Measurements from ENCODE around the gene PEX5L.
"Not testable (repeated sequence)": the region's sequence is repeated elsewhere in the genome, so short reads cannot be mapped to it uniquely, and the experiment has no call there.

PEX5L gene

GRCh38 chr3:179829401-179829800, 207.3 kb downstream of the PEX5L start:
- no peak for DNase-seq

- DNase-seq, result no peak
These were observed 208.0 kb downstream of the PEX5L start for GRCh38 chr3:179828738-179829137.

- no peak for DNase-seq
These were observed 210.5 kb downstream of the PEX5L start for GRCh38 chr3:179826247-179826637.

- no peak for DNase-seq
These were observed 211.1 kb downstream of the PEX5L start for GRCh38 chr3:179825527-179826246.

- DNase-seq, result no peak
These were observed 214.4 kb downstream of the PEX5L start for GRCh38 chr3:179822296-179822695.

GRCh38 chr3:179819379-179819778, 217.4 kb downstream of the PEX5L start:
- no peak for DNase-seq

- DNase-seq, result no peak
These were observed 224.7 kb downstream of the PEX5L start for GRCh38 chr3:179812096-179812382.

- DNase-seq, result no peak
These were observed 225.2 kb downstream of the PEX5L start for GRCh38 chr3:179811321-179812095.

GRCh38 chr3:179809639-179810038, 227.1 kb downstream of the PEX5L start:
- DNase-seq, result no peak

- DNase-seq, result no peak
These were observed 229.1 kb downstream of the PEX5L start for GRCh38 chr3:179807588-179807987.

GRCh38 chr3:179806177-179806576, 230.6 kb downstream of the PEX5L start:
- DNase-seq, result no peak

- no peak for DNase-seq
These were observed 234.9 kb downstream of the PEX5L start for GRCh38 chr3:179801856-179802255.

- DNase-seq, result no peak
These were observed 235.5 kb downstream of the PEX5L start for GRCh38 chr3:179801263-179801662.

GRCh38 chr3:179797192-179797591, 239.5 kb downstream of the PEX5L start:
- DNase-seq, result no peak

GRCh38 chr3:179796421-179796820, 240.3 kb downstream of the PEX5L start:
- no peak for DNase-seq

- DNase-seq, result no peak
These were observed 242.4 kb downstream of the PEX5L start for GRCh38 chr3:179794355-179794754.

- DNase-seq, result no peak
These were observed 244.9 kb downstream of the PEX5L start for GRCh38 chr3:179791793-179792192.

GRCh38 chr3:179788996-179789395, 247.7 kb downstream of the PEX5L start:
- DNase-seq, result no peak

- not testable (repeated sequence) for DNase-seq
These were observed 253.9 kb downstream of the PEX5L start for GRCh38 chr3:179782841-179783240.

- DNase-seq, result no peak
These were observed 261.2 kb downstream of the PEX5L start for GRCh38 chr3:179775416-179776122.

GRCh38 chr3:179772297-179772696, 264.4 kb downstream of the PEX5L start:
- no peak for DNase-seq

- DNase-seq, result no peak
These were observed 264.9 kb downstream of the PEX5L start for GRCh38 chr3:179771797-179772196.

GRCh38 chr3:179769411-179770247, 267.1 kb downstream of the PEX5L start:
- DNase-seq, result no peak

All from effector CD4-positive, alpha-beta T cell (primary cell).